GM18858 (cell line): ENCODE measurements around the gene HTT.

Experiments used
- ATAC-seq: cut with Tn5 transposase; IDR thresholded peaks from one replicate; pipeline ENCODE4 v1.9.1; 2021; ENCODE audit not compliant: unreplicated experiment

The HTT gene

DNA sequence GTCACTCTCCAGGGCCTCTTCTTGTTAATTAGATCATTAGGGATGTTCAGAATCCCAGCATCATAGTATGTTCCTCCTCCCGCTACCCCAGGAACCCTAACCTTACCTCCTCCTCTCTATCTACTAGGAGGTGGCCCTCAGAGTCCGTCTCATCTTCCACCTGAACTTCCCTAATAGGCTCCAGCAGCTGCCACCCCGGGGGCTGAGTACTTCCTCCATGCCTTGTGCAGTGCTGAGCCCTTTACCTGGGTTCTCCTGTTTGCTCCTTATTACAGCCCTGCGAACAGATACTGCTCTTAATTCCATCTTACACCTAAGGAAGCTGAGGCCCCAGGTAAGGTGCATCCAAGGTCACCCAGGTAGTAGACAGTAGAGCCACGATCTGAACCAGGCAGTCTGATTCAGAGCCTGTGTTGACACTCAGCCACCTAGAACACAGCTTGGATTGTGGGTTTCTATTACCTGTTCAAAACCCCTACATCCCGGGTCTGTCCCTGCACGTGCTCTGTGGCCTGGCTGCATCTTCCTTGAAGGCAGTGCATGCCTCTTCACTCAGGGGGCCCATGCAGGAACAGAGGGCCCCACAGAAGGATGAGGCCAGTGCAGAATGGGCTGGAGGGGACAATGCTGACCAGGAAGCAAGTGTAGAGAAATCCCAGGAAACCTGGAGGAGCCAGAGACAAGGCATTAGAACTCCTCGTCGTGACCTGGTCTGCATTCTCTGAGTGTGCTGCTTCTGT lies 123.1 kb downstream of the HTT start:
- no peak for ATAC-seq

DNA sequence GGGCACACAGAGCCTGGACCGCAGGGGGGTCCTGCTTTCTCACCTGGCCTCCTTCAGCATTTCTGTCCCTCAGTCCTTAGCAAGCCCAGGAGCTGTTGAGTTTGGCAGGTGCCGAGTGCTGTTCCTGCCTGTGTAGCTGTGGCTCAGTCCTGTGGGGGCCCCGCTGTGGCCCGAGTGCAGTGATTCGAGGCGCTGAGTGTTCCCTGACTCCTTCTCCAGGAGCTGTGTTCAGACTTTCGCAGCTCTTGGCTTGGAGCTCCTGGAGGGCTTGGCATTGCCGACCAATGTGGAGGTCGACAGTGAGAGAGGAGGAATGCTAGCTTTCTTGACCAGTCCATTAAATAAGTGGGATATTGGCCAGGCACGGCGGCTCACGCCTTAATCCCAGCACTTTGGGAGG lies 124.4 kb downstream of the HTT start:
- no peak for ATAC-seq

DNA sequence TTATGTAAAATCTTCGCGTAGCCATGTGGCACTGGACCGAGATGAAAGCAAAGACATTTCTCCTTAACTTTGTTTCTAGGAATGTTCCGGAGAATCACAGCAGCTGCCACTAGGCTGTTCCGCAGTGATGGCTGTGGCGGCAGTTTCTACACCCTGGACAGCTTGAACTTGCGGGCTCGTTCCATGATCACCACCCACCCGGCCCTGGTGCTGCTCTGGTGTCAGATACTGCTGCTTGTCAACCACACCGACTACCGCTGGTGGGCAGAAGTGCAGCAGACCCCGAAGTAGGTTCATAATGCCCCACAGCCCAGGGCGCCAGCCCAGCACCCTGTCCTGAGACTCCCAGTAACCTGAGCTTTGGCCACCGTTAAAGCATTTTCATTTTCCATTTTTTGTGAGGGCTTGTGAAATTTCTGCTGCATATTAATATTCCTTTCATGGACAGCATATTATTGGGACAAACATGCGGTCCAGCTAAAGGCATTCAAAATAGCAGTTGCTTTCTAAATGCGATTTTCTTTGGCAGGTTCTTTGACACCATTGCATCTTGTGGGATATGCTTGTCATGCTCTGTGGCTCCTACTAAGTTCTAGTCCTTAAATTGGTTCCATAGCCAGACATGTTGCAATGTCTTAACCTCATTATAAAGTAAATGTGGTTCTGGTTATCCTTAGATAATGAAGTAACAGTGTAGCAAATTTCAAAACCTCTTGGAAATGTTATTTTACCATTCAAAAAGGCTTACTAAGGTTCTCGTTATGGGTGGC lies 125.4 kb downstream of the HTT start:
- ATAC-seq, result no peak

DNA sequence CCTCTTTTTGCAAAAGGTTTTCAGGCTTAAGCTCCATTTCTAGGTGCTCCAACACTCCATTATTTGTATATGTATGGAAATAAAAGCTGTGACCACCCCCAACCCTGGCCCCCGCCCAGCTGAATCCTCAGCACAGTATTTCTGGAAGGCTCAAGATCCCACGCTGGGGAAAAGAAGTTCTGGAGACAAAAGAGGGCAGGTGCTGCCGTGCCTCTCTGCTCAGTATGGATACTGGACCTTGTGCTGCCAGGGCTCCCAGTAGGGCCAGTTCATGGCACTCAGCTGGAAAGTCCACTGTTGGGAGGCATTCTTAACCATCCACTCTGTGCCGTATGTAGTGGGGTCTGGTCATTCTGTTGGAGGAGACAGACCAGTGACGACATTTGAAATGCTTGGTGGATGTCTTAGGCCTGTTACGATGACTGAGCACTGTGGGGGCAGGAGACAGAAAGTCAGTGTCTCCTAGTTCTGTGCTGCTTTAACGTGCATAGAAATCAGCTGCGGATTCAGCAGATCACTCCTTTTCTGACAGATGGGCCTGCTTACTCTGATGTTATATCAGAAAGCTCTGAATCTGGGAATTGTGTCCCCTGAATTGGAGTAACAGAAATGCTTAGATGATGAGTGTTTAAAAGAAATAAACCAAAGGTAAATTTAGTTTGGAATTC lies 126.1 kb downstream of the HTT start:
- no peak for ATAC-seq

DNA sequence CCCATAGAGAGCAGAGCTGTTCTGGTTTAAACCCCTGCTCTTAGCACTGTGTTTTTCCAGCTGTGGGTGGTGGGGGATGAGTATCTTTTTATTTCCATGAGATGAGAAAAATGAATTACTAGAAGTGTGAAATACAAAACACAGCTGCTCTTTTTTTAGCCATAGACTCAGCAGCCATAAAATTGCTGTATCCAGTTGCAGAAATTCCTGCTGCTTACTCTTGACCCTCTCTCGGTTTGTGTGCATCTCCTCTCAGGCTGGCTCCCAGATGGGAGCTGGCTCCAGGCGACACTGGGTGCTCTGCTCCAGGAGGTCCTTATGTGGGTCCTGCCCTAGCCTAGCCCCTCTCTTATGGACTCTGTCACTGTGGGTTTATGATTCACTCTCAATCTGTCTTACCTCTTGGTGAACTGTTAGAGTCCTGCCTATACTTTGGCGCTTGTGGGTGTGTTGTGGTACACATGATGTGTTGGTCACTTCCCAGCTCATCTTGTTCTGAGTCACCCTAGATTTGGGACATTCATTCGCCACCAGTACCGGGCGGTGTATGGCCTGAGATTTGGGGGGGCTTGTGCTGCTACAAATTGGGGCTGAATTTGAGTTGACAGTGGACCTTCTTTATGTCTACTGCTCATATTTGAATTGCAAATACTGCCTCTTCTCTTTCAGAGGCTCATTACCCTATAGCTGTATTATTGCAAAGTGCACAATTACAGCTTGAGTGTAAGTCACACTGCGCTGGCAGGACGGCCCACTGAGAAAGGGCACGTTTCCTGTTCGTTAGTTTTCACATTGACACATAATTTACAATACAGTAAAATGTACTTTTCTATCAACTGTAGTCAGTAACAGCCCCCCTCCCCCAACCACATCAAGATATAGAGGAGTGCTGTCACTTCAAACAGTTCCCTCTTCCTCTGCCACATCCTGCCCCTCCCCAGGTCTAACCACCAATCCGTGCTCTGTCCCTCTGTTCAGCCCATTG lies 127.5 kb downstream of the HTT start:
- ATAC-seq, result peak; percentile 57

DNA sequence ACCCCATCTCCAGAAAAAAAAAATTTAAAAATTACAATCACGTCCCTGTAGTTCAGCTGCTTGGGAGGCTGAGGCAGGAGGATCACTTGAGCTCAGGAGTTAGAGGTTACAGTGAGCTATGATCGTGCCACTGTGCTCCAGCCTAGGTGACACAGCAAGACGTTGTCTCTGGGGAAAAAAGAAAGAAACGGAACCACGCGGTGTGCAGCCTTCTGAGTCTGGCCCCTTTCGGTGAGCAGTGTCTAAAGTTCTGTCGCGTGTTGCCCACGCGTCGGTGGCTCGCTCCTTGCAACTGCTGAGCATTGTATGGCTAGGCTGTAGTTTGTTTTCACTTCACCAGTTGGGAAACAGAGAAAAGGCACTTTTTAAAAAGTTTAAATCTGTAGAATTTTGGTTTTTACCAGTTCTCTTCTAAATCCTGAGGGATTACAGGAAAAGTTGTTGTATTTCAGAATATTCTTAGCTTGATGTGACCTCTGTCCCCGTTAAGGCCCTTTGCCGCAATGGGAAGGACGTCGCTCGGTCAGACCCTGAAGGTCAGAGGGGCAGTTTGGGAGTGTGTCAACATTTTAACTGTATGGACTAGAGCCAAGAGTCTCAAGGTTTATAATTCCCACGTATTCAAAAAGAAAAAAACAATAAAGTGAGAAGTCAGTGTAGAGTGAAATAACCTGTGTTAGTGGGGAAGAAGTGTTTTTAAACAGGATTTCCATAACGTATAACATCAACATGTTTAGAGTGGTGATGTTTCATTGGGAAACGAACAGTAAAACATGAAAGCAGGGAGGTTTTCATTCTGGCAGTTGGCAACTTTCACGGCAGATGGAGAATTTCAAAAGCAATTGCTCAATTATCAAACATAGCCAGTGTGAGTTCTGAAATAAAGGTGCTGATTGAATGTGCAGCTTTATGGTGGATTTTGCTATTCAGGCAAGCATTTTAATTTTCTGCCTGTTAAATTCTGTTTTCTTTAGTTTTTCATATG lies 128.6 kb downstream of the HTT start:
- no peak for ATAC-seq

DNA sequence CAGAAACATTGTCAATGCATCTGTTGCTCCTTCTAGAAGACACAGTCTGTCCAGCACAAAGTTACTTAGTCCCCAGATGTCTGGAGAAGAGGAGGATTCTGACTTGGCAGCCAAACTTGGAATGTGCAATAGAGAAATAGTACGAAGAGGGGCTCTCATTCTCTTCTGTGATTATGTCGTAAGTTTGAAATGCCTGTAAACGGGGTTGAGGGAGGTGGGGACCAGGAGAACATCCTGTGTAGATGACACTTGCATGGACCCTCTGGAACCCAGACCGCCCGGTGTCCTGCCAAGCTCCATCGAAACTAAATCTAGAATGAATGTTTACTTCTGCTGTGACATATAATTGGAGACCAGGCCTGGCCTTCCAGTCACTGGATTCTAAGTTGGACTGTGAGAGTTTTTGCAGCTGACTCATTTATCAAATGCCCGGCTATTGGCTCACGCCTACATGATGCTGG lies 129.5 kb downstream of the HTT start:
- ATAC-seq, result no peak

DNA sequence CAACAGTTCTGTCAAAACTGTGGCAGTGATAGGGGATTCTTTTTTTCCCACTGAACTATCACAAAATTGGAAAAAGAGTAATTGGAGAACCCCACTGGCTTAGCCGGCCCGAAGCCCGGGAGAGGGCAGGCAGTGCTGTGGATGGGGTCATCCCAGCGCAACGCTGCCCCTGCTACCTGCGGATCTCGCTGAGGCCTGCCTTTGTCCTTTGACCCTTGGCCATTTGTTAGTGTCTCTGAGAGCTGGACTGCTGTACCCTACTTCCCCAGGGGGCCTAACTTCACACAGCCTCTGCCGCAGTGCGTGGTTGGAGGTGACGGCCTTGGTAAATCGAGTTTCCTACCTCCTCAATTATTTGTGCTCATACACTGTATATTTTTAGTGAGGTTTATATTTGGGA lies 131.5 kb downstream of the HTT start:
- no peak for ATAC-seq

DNA sequence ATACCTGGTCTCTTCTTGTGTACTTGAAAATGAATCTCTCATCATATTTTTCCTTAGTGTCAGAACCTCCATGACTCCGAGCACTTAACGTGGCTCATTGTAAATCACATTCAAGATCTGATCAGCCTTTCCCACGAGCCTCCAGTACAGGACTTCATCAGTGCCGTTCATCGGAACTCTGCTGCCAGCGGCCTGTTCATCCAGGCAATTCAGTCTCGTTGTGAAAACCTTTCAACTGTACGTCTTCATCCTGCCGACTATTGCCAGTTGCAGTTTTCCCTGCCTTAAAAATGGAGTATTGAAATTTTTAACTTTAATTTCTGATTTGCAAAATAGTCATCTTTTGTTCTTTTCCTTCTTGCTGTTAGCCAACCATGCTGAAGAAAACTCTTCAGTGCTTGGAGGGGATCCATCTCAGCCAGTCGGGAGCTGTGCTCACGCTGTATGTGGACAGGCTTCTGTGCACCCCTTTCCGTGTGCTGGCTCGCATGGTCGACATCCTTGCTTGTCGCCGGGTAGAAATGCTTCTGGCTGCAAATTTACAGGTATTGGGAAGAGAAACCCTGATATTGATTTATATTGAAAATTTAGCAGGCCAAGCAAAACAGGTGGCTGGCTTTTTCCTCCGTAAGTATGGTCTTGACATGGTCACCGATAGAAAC lies 132.1 kb downstream of the HTT start:
- ATAC-seq, result no peak

DNA sequence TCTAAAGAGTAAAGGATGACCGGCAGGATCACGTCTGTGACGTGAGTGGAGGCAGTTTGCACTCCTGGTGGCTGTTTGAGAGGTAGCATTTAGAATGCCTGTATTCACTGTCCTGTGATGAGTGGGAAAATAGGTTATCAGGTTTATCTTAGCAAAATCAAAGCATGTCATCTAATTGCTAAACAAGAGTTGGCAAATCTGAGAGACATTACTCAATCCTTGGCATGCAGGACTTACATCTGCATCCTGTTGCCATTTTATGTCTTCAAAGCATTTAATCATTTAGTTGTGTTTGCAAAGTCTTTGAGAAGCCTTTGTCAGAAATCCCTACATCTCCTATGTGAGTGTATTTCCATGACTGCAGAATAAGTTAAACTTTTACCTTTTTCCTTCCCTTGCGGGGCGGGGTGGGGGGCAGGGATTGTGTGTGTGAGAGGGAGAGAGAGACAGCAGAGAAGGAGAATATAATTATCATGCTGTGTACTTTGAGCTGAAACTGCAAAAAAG lies 133.1 kb downstream of the HTT start:
- ATAC-seq, result no peak

DNA sequence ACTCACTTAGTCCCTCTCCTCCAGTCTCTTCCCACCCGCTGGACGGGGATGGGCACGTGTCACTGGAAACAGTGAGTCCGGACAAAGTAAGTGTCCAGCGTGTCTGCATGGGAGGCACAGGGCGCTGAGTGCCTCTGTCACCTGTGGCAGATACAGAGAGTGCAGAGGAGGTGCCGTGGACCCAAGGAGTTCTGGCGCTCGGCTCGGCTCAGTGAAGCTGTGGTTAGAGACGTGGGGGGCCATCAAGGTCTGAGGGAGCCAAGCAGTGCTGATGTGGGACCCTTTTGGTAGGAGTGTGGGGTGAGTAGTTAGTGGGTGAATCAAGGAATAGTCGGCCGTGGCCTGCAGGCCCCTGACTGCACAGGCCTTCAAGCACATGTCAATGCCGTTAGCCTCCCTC lies 134.3 kb downstream of the HTT start:
- ATAC-seq, result no peak

DNA sequence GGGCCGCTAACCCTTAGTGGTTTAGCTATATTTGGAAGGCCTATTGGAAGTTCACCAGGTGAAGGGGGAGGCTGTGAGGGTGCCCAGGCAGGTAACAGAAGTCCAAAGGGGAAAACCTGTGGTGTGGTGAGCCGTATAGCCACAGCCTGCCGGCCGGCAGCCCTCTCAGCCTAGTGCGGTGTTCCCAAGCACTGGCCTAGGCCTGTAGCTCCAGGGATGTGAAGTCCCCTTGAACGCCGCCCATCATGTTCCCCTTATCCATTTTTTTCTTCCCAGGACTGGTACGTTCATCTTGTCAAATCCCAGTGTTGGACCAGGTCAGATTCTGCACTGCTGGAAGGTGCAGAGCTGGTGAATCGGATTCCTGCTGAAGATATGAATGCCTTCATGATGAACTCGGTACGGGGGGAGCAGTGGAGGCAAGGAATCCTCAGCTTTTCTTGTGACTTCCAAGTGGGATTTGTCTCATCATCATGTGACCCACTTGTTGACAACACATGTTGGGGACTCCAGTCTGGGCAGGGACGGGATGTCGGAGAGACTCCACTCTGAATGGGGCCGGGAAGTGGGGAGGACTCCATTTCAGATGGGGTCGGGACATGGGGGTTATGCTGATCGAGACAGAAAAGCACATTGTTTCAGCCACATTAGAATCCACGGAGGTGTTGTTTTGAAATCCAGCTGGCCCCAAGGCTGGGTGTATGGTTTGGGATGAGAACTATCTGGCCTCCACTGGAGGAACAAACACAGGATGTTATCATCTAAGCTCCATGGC lies 135.3 kb downstream of the HTT start:
- ATAC-seq, result no peak

DNA sequence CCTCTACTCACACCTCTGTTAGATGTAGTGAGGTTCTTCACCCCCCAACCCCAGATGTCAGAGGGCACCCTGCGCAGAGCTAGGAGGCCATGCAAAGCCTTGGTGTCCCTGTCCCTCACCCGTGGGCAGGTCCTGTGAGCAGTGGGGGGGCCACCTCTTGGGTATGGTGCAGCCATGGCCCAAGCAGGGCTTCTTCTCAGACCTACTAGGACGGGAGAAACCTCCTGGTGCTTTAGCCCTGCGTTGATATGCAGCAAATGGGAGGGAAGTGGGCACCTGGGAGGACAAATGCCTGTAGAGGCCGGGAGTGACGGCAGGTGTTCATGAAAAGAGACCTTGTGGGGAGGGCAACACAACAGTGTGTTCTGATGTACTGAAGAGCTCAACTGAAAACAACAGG lies 136.0 kb downstream of the HTT start:
- ATAC-seq, result no peak

DNA sequence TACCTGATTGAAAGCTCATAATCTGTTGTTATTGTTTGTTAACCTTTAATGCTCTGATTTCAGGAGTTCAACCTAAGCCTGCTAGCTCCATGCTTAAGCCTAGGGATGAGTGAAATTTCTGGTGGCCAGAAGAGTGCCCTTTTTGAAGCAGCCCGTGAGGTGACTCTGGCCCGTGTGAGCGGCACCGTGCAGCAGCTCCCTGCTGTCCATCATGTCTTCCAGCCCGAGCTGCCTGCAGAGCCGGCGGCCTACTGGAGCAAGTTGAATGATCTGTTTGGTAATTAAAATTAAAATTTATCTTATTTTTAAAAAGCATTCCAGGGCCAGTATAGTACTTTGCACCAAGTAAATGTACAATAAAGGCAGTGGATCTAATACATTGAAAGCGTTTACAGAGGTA lies 137.4 kb downstream of the HTT start:
- ATAC-seq, result no peak

DNA sequence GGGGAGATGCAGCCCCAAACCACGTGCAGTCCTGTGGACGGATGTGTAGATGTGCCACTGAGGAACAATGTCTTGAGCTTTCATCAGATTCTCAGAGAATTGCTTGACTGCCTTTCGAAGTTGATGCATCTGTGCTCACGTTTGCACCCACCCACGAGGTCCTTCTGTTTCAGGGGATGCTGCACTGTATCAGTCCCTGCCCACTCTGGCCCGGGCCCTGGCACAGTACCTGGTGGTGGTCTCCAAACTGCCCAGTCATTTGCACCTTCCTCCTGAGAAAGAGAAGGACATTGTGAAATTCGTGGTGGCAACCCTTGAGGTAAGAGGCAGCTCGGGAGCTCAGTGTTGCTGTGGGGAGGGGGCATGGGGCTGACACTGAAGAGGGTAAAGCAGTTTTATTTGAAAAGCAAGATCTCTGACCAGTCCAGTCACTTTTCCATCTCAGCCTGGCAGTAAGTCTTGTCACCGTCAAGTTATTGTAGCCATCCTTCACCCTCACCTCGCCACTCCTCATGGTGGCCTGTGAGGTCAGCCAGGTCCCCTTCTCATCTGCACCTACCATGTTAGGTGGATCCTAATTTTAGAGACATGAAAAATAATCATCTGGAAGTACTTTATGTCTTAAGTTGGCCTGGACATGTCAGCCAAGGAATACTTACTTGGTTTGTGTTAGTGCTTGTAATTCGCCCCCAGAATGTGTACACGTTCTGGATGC lies 138.1 kb downstream of the HTT start:
- no peak for ATAC-seq

DNA sequence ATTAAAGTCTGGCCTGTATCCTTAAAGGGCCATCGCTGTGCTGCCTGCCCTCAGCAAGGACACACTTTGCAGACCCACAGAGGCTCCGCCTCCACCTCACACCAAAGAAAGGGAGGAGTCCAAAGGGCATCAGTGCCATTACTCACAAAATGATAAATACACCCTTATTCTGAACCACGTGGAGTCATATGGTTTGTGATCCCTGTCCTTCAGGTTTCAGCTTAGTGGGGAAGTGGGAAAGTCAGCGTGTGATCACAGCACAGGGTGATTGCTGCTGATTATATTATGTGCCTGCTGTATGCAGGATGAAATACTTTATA lies 138.6 kb downstream of the HTT start:
- ATAC-seq, result no peak

DNA sequence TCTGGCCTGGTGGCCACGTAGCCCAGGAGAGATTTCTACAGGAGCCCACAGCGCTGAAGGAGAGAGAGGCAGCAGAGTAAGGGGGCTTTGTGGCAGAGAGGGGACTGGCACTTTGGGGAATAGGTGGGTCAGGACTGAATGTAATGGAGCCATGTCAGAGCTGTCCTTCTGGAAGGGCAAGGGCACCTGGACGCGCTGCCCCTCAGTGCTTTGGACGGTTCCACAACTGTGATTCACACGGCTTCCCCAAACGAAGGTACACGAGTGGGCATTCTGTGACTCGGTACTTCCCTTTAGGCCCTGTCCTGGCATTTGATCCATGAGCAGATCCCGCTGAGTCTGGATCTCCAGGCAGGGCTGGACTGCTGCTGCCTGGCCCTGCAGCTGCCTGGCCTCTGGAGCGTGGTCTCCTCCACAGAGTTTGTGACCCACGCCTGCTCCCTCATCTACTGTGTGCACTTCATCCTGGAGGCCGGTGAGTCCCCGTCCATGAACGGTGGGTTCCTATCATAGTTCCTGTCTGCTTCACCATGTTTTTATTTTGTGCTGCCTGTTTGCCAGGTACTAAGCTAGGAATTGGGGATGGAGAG lies 139.3 kb downstream of the HTT start:
- no peak for ATAC-seq
